ENCODE results near the gene KCNK2.
A peak's percentile ranks its signal among the peaks of the same experiment; 100 is the strongest.

Gene KCNK2

GRCh38 chr1:215076322-215076721, 6.2 kb upstream of the KCNK2 start:
- TF ChIP-seq ZFX (IDR thresholded peaks at IDR 0.05) = no peak
- peak; percentile 49 for TF ChIP-seq CTCF (conservative IDR thresholded peaks at IDR 0.05)
- H3K27ac ChIP-seq = no peak overlapping the region

- no peak overlapping the region for H3K27ac ChIP-seq
- no peak for TF ChIP-seq ZFX (IDR thresholded peaks at IDR 0.05)
Observed at GRCh38 chr1:215079456-215079855, 3.1 kb upstream of the KCNK2 start.

GRCh38 chr1:215081661-215082531, 641 bp upstream of the KCNK2 start:
- no peak for TF ChIP-seq ZFX (IDR thresholded peaks at IDR 0.05)
- TF ChIP-seq CTCF (conservative IDR thresholded peaks at IDR 0.05) = no peak
- no peak overlapping the region for H3K27ac ChIP-seq

GRCh38 chr1:215083383-215083961, 935 bp downstream of the KCNK2 start:
- no peak overlapping the region for H3K27ac ChIP-seq
- TF ChIP-seq CTCF (conservative IDR thresholded peaks at IDR 0.05) (no peak), ZFX (IDR thresholded peaks at IDR 0.05) (no peak)

- TF ChIP-seq ZFX (IDR thresholded peaks at IDR 0.05) (no peak), CTCF (conservative IDR thresholded peaks at IDR 0.05) (no peak)
- H3K27ac ChIP-seq = no peak overlapping the region
Observed at GRCh38 chr1:215084621-215085020, 2.1 kb downstream of the KCNK2 start.

GRCh38 chr1:215087603-215088002, 5.1 kb downstream of the KCNK2 start:
- H3K27ac ChIP-seq = no peak overlapping the region
- TF ChIP-seq ZFX (IDR thresholded peaks at IDR 0.05) (no peak), CTCF (conservative IDR thresholded peaks at IDR 0.05) (no peak)

GRCh38 chr1:215094381-215094780, 11.8 kb downstream of the KCNK2 start:
- no peak overlapping the region for H3K27ac ChIP-seq
- TF ChIP-seq CTCF (conservative IDR thresholded peaks at IDR 0.05) = no peak
- no peak for TF ChIP-seq ZFX (IDR thresholded peaks at IDR 0.05)

Data from C4-2B (cell line).